Right atrium auricular region (tissue), 2 donors: ENCODE measurements around the gene STPG4. TPM values are rescaled to one million over a fixed set of nuclear protein-coding genes. Genes with fewer than 3 reads are reported as not detected.
A peak's percentile ranks its signal among the peaks of the same experiment; 100 is the strongest.

Source experiments
- DNase-seq: peaks from one replicate; pipeline ENCODE4 v3.0.0-alpha.2; 2019; ENCODE audit warnings: low spot score
- H3K27ac ChIP-seq, 2 donors: fragments of 200-600 bp; sonication (generic); 1 replicate in 1 of 2; 2 replicates in 1 of 2; pipeline ENCODE4 v1.5.1; 2016 to 2019
- H3K27me3 ChIP-seq, 2 donors: fragments of 200-600 bp; sonication (generic); one replicate each; pipeline versions ENCODE4 v1.5.1 to v1.6.0; 2017 to 2019
- H3K36me3 ChIP-seq: fragments of 200-600 bp; sonication (generic); one replicate; pipeline ENCODE4 v1.5.1; 2016
- H3K4me1 ChIP-seq, 2 donors: fragments of 200-600 bp; sonication (generic); one replicate each; pipeline versions ENCODE4 v1.5.1 to v1.6.0; 2017 to 2019
- H3K4me3 ChIP-seq, 2 donors: fragments of 200-600 bp; sonication (generic); 1 replicate in 1 of 2; 2 replicates in 1 of 2; pipeline ENCODE4 v1.5.1; 2017 to 2019; ENCODE audit warnings: mild to moderate bottlenecking in 1 of 2, moderate library complexity in 1 of 2
- H3K9me3 ChIP-seq, 2 donors: fragments of 200-600 bp; sonication (generic); one replicate each; pipeline ENCODE4 v1.5.1; 2019
- CTCF ChIP-seq, 2 donors: fragments of 200-600 bp; sonication (generic); IDR thresholded peaks; one replicate each; pipeline ENCODE4 v1.5.1; 2019; ENCODE audit warnings: antibody characterized with exemption in 2 of 2
- total RNA-seq, 2 donors: library from RNA; depleted of rRNA; stranded (reverse); fragments of >200 nt; gene quantifications; one replicate each; pipeline ENCODE4 v1.1.0, GENCODE V29; 2016

Gene STPG4
- total RNA-seq, 2 donors from 2014 or later: not detected

GRCh38 chr2:47179388-47179787, 24.3 kb upstream of the STPG4 start:
- no peaks in the 10 kb centered on the region for H3K36me3 ChIP-seq
- H3K4me3 ChIP-seq: no peak overlapping the region
- H3K4me1 ChIP-seq: peaks cover 0 to 9% of the 10 kb centered on the region in 2 donors
- DNase-seq: no peak
- no peak overlapping the region for H3K27ac ChIP-seq
- no peaks in the 10 kb centered on the region for H3K27me3 ChIP-seq
- no peaks in the 10 kb centered on the region for H3K9me3 ChIP-seq
- TF ChIP-seq CTCF (IDR thresholded peaks at IDR 0.05): no peak

- H3K27me3 ChIP-seq: no peaks in the 10 kb centered on the region
- peaks cover 0 to 20% of the 10 kb centered on the region in 2 donors for H3K4me1 ChIP-seq
- no peak for DNase-seq
- no peak for TF ChIP-seq CTCF (IDR thresholded peaks at IDR 0.05)
- no peak overlapping the region for H3K4me3 ChIP-seq
- H3K27ac ChIP-seq: no peak overlapping the region
- no peaks in the 10 kb centered on the region for H3K36me3 ChIP-seq
- H3K9me3 ChIP-seq: no peaks in the 10 kb centered on the region
Observed at GRCh38 chr2:47178341-47178740, 23.2 kb upstream of the STPG4 start.

- no peaks in the 10 kb centered on the region for H3K9me3 ChIP-seq
- peaks cover 0 to 32% of the 10 kb centered on the region in 2 donors for H3K4me1 ChIP-seq
- peak overlapping the region; percentile 99 for H3K27ac ChIP-seq
- no peak for DNase-seq
- H3K27me3 ChIP-seq: no peaks in the 10 kb centered on the region
- H3K4me3 ChIP-seq: peak overlapping the region; percentile 93 to 97
- peak; percentile 2 to 11 for TF ChIP-seq CTCF (IDR thresholded peaks at IDR 0.05)
- H3K36me3 ChIP-seq: no peaks in the 10 kb centered on the region
Observed at GRCh38 chr2:47177043-47177565, 22.0 kb upstream of the STPG4 start.

GRCh38 chr2:47174733-47175361, 19.7 kb upstream of the STPG4 start:
- Histone ChIP-seq H3K4me3 (peak overlapping the region; percentile 93 to 97), H3K9me3 (no peaks in the 10 kb centered on the region), H3K4me1 (peaks cover 0 to 54% of the 10 kb centered on the region in 2 donors), H3K27ac (peak overlapping the region; percentile 99), H3K27me3 (no peaks in the 10 kb centered on the region), H3K36me3 (peaks cover 13% of the 10 kb centered on the region)
- DNase-seq: no peak
- no peak for TF ChIP-seq CTCF (IDR thresholded peaks at IDR 0.05)

- no peaks in the 10 kb centered on the region for H3K27me3 ChIP-seq
- peaks cover 0 to 60% of the 10 kb centered on the region in 2 donors for H3K4me1 ChIP-seq
- H3K27ac ChIP-seq: peak overlapping the region; percentile 99
- DNase-seq: no peak
- peaks cover 18% of the 10 kb centered on the region for H3K36me3 ChIP-seq
- no peak for TF ChIP-seq CTCF (IDR thresholded peaks at IDR 0.05)
- H3K4me3 ChIP-seq: peak overlapping the region; percentile 93 to 97
- no peaks in the 10 kb centered on the region for H3K9me3 ChIP-seq
Observed at GRCh38 chr2:47173986-47174732, 19.1 kb upstream of the STPG4 start.
